ENCODE data around the gene PECR. TPM values are rescaled to one million over a fixed set of nuclear protein-coding genes. Genes with fewer than 3 reads are reported as not detected.

The PECR gene
- total RNA-seq, 1 experiment from 2014 or later: 13.9 TPM

DNA sequence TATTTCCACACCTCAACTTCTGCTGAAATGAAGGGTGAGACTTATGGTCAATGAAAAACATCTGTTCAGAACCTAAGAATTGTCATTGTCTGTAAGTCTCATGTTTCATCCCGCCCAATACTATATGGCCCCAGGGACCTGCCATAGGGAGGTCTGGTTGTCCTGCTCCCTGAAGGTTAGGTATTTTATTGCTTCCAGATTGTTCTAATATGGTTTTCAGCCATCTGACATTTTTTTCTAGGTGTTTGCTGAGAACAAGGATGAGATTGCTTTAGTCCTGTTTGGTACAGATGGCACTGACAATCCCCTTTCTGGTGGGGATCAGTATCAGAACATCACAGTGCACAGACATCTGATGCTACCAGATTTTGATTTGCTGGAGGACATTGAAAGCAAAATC is 34.8 kb upstream of the PECR start:
- no peaks in the 10 kb centered on the region for H3K9me3 Mint-ChIP-seq
- peak overlapping the region; percentile 32; the same call in 1 of the 2 replicates for H3K4me3 Mint-ChIP-seq
- H3K27ac Mint-ChIP-seq: peak overlapping the region; percentile 87
- ChIA-PET POLR2A (no interaction called here), CTCF (no interaction called here)
- peaks cover 93% of the 10 kb centered on the region for H3K36me3 Mint-ChIP-seq
- ATAC-seq (no peak), DNase-seq (ENCODE audit: low spot score) (no peak)
- no peaks in the 10 kb centered on the region for H3K27me3 Mint-ChIP-seq (ENCODE audit: low read depth)
- H3K4me1 Mint-ChIP-seq: peaks cover 34% of the 10 kb centered on the region
- TF ChIP-seq ZNF532 (CRISPR knock-in tag; IDR thresholded peaks at IDR 0.05; ENCODE audit: borderline replicate concordance) (0 out of 2 replicates have a peak, but pooled peaks have one; percentile 35), MXD4 (CRISPR knock-in tag; IDR thresholded peaks at IDR 0.05; ENCODE audit: borderline replicate concordance) (no peak), ZNF121 (CRISPR knock-in tag; IDR thresholded peaks at IDR 0.05) (no peak), ELF4 (CRISPR knock-in tag; IDR thresholded peaks at IDR 0.05; ENCODE audit: low read depth) (no peak), JUN (CRISPR knock-in tag; IDR thresholded peaks at IDR 0.05) (no peak), ETV6 (CRISPR knock-in tag; IDR thresholded peaks at IDR 0.05) (no peak)

DNA sequence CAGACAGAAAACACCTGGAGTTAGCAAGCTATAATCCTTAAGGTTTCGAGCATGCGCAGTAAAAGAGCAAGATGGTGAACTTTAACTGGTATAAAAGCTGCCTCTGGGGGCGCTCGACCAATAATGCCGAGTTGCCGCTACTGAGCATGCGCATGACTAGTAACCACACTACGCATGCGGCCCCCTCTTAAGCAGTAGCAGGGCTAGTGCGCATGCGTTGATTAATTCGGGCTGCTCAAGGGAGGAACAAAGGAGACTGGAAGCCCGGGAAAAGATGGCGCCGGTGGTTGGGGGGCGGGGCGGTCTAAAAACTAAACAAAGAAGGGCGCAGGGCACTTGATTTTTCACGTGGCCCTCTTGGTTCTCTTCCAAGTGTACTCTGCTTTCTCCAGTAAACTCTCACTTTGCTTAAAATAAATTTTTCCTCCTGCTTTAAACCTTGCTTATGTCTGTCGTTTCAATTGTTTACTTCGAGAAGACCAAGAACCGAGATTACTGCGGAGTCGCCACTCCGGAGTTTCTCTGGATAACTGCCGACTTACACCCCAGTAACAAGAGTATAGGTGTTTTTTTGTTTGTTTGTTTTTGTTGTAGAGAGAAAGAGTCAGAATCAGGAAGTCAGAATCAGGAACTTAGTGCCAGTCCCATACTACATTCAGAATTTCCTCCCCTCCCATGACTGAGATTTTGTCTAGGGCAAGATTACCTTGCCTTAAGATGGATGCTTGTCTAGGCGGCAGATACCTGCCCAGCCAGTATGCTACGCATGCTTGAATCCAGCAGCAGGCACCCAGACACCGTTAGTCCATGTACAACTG is 33.3 kb upstream of the PECR start:
- peak; percentile 91 for ATAC-seq
- POLR2A ChIA-PET: interaction anchor here (0.6 to 2.0 kb wide), 4 partner anchors 31 to 285 kb away, joined by 3 to 6 read pairs (median 3); partner anchors contain the start of genes PECR and TMEM169
- H3K4me3 Mint-ChIP-seq: peak overlapping the region; percentile 77
- peak overlapping the region; percentile 98 for H3K27ac Mint-ChIP-seq
- peaks cover 93% of the 10 kb centered on the region for H3K36me3 Mint-ChIP-seq
- peaks cover 47% of the 10 kb centered on the region for H3K4me1 Mint-ChIP-seq
- no peaks in the 10 kb centered on the region for H3K9me3 Mint-ChIP-seq
- CTCF ChIA-PET: interaction anchor here (0.6 to 1.5 kb wide), 37 partner anchors 9 to 384 kb away, joined by 3 to 26 read pairs (median 4); partner anchors contain the start of genes PECR, RPL37A and TMEM169
- DNase-seq (ENCODE audit: low spot score): peak; percentile 98
- H3K27me3 Mint-ChIP-seq (ENCODE audit: low read depth): no peaks in the 10 kb centered on the region
- TF ChIP-seq, protein P1, sequence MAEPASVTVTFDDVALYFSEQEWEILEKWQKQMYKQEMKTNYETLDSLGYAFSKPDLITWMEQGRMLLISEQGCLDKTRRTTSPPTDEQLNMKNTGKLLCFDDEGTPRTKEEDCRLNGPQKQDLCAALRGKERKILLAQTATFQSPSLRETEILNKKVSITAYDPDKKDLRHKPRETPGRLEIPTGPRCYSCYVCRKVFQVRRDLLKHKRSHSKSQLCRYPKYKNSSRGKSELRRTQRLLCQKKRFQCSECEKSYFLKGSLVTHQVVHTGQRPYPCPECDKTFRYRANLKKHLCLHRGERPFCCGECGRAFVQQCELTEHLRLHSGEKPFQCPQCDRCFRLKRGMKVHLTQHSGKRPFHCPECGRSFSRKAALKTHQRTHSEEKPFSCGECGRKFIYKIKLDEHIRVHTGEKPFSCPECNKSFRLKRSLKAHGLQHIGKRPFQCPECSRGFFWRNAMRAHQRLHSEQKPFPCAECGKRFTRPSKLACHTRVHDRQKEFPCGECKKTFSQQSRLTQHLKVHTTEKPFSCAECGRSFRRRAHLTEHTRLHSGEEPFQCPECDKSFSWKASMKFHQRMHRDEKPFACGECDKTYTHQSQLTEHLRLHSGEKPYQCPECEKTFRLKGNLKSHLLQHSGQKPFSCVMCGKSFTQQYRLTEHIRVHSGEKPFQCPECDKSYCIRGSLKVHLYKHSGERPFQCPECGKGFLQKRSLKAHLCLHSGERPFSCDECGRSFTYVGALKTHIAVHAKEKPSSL (CRISPR knock-in tag; conservative IDR thresholded peaks at IDR 0.05): peak; percentile 65
- TF ChIP-seq IRF1 (CRISPR knock-in tag; IDR thresholded peaks at IDR 0.05) (no peak), ZNF281 (CRISPR knock-in tag; IDR thresholded peaks at IDR 0.05) (no peak), TCF7 (CRISPR knock-in tag; IDR thresholded peaks at IDR 0.05; ENCODE audit: low read depth) (no peak), ATF3 (CRISPR knock-in tag; conservative IDR thresholded peaks at IDR 0.05) (no peak), RORB (CRISPR knock-in tag; IDR thresholded peaks at IDR 0.05) (no peak), ZNF317 (CRISPR knock-in tag; IDR thresholded peaks at IDR 0.05; ENCODE audit: borderline replicate concordance, low read depth) (no peak), ZBTB43 (CRISPR knock-in tag; IDR thresholded peaks at IDR 0.05) (no peak), IRF2 (CRISPR knock-in tag; IDR thresholded peaks at IDR 0.05; ENCODE audit: borderline replicate concordance, low read depth) (no peak)
- TF ChIP-seq, protein P2, sequence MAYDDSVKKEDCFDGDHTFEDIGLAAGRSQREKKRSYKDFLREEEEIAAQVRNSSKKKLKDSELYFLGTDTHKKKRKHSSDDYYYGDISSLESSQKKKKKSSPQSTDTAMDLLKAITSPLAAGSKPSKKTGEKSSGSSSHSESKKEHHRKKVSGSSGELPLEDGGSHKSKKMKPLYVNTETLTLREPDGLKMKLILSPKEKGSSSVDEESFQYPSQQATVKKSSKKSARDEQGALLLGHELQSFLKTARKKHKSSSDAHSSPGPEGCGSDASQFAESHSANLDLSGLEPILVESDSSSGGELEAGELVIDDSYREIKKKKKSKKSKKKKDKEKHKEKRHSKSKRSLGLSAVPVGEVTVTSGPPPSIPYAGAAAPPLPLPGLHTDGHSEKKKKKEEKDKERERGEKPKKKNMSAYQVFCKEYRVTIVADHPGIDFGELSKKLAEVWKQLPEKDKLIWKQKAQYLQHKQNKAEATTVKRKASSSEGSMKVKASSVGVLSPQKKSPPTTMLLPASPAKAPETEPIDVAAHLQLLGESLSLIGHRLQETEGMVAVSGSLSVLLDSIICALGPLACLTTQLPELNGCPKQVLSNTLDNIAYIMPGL (CRISPR knock-in tag; IDR thresholded peaks at IDR 0.05): 0 out of 2 replicates have a peak, but pooled peaks have one; percentile 45
- TF ChIP-seq, protein P3, sequence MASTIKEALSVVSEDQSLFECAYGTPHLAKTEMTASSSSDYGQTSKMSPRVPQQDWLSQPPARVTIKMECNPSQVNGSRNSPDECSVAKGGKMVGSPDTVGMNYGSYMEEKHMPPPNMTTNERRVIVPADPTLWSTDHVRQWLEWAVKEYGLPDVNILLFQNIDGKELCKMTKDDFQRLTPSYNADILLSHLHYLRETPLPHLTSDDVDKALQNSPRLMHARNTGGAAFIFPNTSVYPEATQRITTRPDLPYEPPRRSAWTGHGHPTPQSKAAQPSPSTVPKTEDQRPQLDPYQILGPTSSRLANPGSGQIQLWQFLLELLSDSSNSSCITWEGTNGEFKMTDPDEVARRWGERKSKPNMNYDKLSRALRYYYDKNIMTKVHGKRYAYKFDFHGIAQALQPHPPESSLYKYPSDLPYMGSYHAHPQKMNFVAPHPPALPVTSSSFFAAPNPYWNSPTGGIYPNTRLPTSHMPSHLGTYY (CRISPR knock-in tag; IDR thresholded peaks at IDR 0.05): peak; percentile 83
